HG03460 (cell line): ENCODE data around the gene ARVCF.

Experiments
- ATAC-seq: cut with Tn5 transposase; IDR thresholded peaks from one replicate; pipeline ENCODE4 v1.9.1; 2021; ENCODE audit not compliant: unreplicated experiment

Gene ARVCF

DNA sequence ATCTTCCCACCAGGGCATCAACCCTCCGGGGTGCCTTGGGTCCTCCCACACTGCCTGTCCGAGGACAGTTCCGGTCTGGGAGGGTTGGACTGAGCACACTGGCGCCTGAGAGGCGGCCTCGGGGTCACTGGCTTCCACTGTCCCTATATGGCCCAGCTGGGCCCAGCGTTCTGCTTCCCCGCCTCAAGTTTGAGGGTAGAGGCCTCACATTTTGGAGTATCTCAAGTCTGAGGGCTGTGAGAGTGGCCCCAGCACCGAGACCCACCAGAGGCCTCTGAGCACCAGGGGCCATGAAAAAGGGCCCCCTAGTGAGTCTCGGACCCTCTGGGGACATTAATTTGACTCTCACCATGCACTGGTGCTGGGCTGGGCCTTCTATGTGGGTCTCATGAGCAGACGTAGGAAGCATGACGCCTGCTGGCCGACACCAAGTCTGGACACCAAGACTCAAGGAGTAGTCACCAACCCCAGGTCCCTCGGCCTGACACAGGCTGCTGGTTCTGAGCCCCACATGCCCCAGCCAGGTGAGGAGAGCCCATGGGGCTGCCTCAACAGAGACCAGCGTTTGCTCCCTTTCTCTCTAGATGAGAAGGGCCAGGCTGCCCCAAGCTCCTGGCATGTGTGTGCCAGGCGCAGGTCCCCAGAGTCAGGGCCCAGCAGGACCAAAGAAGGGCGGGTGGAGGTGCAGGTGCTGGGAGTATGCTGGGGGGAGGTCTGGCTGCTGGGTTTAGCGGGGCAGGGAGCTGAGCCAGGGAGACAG is 27.5 kb downstream of the ARVCF start:
- ATAC-seq = no peak

DNA sequence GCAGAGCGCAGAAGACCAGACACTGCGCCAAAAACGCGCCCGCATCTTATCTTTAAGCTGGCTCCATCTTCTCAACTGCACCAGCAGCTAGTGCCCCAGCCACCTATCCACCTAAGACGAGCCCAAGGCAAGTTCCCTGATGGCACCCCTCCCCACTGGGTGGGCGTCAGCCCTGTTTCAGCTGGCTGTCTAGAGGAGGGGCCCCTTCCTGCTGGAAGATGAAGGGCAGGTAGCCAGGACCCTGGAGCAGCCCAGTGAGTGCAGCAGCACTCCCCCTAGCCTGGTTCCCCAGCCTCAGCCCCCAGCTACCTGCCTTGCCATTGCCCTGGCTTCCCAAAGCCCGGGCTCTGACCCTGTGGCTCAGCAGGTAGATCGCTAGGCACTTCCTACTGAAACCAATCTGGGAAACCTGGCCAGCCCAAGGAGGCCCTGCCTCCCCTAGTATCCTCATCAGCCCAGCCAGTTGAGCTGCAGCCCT is 28.3 kb downstream of the ARVCF start:
- ATAC-seq = no peak

DNA sequence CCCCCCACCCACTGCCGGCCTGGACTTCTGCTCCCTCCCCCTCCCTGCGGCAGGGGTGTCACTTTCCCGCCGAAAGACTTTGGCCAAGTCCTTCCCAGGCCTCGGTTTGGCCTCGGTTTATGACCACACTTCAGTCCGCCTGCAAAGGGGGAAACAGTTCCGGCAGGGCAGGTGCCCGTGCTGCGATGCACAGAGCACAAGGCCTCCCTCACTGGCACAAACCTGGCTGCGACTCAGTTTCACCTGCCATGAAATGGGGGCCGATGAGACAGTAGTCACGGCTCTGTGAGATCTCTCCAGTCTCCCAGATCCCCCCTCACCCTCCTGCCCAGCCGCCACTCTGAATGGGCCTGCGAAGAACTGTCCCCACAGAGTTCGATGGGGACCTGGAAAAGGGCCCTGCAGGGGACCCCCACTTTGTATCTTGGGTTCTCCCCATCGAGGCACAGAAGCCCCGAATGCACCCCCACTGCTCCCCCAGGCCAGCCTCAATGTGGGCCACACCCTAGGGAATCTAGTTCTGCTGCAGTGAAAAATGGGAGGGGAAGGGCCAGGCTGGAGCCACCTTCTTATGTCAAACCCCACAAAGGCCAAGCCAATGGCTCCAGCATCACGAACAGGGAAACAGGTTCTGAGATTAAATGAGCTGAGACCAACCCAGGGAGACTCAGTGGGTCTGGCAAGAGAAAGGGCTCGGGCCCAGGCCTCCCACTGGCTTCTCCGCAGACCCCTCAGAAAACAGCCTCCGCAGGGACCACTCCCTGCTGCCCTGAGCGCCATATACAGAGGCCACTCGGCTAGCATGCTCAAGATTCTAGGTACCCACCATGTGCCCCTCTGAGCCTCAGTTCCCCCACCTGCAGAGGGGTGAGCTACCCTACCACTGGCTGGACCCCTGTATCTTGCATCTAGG is 29.0 kb downstream of the ARVCF start:
- ATAC-seq = no peak

- ATAC-seq = no peak
These were observed 29.9 kb downstream of the ARVCF start for GRCh38 chr22:19986410-19987341.

GRCh38 chr22:19986011-19986409 is 30.6 kb downstream of the ARVCF start:
- no peak for ATAC-seq

DNA sequence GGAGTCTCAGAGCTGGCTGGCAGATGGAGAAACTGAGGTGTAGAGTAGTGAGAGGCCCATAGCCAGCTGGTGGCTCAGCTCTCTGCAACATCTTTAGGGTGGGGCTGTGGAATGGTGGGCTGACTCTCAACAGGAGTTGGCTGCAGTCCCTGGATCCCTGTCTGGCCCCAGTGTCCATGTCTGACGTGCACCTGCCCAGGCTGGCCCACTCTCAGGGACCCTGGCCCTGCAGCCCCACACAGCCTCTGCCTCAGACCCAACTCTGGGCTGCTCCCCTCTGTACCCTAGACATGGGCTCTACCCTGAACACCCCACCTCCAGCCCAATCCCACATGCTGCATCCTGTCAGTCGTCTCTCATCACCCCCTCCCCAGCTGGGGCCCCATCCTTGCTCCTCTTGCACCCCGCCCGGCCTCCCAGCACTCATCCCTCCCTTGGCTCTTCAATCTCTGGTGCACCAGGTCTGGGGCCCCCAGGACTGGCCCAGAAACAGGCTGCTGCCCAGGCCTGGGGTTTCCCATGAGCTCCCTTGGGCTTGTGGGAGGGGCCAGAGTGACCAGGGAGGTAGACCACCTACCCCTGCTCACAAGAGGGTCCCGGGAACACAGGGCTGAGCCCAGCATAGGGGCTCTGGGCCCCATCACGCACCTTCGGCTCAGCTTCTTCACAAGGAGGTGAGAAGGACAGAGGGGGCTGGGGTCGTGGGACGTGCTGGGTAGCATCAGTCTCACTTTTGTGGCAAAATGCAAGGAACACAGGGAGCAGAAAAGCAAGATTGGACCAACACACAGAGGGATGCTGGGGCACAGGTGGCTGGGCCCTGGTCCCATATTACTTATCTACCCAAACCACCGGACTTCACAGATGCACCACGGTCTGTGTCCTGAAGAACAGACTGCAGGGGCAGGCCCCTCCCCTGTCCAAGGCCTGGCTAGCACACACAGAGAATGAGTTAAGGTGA is 31.5 kb downstream of the ARVCF start:
- ATAC-seq = no peak

DNA sequence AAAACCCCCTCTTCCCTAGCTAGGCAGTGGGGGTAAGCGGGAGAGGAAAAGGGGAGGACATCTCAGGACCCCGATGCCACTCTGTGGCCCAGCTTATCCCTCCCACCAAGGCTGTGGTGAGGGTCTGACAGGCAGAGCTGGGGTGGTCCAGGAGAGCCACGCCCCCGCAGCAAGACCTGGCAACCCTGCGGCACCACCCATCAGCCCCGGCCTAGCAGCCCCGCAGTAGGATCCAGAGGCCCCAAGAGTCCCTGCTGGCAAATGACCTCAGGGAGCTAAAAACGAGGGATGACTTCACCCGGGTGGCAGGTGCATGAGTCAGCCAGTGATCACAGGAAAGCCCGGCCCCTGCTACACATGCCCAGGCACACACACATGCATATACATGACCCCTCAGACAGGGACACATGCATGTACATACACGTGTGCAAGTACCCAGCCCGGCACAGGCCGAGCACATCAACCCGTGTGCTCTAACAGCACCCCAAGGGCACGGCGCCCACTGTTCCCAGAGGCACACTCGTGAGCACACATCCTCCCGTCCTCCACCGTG is 32.3 kb downstream of the ARVCF start:
- ATAC-seq = no peak

- ATAC-seq = no peak
These were observed 32.9 kb downstream of the ARVCF start for GRCh38 chr22:19983741-19984140.

- no peak for ATAC-seq
These were observed 33.5 kb downstream of the ARVCF start for GRCh38 chr22:19982991-19983578.

DNA sequence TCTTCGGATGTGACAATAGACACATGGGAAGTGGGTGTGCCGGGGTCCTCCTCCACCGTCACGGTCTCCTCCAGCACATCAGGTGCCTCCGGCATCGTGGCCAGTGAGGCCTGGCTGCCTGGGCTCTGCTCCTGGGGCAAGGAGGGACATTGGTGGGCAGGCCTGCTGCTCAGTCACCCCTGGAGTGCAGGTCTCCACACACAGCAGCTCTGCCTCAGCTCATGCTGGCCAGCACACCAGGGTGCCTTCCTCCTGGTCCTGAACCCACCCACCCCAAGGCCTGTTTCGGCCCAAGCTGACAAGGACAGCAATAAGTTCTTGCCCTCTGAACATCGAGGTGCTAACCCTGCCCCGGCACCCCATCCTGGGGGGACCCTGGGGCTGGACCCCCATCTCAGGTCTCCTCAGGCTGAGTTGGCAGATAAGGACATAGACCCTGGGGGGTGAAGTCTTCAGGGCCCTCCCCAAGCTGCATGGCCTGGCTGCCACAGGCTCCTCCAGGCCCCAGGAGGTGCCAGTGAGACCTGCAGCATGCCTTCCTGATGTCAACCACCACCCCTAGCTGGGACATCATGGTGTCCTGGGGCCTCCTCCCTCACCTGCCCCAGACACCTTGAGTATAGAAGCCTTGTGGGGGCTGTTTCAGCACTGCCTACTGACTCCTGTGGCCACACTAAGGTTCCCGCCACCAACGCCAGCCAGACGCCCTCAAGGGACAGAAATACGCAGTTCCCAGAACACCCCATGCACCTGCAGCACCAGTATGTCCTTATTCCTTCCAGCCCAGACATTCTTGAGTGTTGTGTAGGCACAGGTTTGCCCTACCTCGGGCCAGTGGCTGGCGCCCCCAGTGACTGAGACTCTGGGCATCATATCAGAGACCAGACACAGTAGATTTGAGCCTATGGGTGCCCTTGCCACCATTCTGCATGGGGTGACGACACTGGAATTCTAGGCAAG is 34.4 kb downstream of the ARVCF start:
- no peak for ATAC-seq

- no peak for ATAC-seq
These were observed 35.3 kb downstream of the ARVCF start for GRCh38 chr22:19981171-19981960.

- ATAC-seq = no peak
These were observed 35.9 kb downstream of the ARVCF start for GRCh38 chr22:19980766-19981165.

GRCh38 chr22:19979712-19980493 is 36.7 kb downstream of the ARVCF start:
- ATAC-seq = no peak

- ATAC-seq = no peak
These were observed 37.9 kb downstream of the ARVCF start for GRCh38 chr22:19978748-19979147.

GRCh38 chr22:19977296-19978243 is 39.1 kb downstream of the ARVCF start:
- ATAC-seq = no peak
